Kidney capillary endothelial cell (primary cell): ENCODE results near the gene SZRD1.

ENCODE experiments used
- DNase-seq: peaks from one replicate; pipeline ENCODE4 v3.0.0-alpha.2; 2018; ENCODE audit warnings: low spot score

The SZRD1 gene

GRCh38 chr1:16440131-16440469 lies 73.1 kb downstream of the SZRD1 start:
- no peak for DNase-seq

DNA sequence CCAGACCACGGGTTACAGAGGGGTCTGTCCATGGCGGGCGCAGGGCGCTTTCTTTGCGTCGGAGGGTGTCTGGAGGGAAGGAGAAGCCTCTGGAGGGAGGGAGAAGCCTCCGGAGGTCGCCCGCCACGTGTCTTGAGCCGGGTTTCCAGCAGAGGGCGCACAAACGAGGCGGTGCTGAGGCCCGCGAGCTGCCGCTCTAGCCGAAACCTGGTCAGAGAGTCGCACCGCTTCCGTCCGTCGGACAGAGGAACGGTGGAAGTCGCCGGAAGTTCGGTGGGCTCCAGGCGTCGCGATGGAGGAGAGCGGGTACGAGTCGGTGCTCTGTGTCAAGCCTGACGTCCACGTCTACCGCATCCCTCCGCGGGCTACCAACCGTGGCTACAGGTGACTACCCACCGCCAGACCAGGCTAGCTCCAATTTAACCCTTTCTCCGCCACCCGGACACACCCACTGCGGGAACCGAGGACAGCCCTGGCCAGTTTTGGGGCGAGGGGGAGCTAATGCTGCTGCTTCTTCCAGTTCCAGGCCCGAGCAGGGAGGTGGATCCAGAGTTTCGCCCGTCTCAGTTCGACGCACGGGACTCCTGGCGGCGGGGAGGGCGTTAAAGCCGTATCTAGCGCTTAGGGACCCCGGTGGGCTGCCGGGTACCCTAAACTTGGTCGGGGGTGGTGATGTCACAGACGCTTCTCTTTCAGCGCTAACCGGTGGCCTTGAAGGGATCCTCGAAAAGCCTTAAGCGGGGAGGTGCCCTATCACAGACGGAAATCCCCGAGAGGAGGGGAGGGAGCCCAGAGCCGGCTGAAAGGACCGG lies 73.6 kb downstream of the SZRD1 start, which contains the start of gene NECAP2:
Gene NECAP2, plus strand, starts transcription at position 255 of the 812 bp plus-strand sequence. Its CDS starts 38 bp downstream, at position 293.
- DNase-seq, result peak; percentile 93

DNA sequence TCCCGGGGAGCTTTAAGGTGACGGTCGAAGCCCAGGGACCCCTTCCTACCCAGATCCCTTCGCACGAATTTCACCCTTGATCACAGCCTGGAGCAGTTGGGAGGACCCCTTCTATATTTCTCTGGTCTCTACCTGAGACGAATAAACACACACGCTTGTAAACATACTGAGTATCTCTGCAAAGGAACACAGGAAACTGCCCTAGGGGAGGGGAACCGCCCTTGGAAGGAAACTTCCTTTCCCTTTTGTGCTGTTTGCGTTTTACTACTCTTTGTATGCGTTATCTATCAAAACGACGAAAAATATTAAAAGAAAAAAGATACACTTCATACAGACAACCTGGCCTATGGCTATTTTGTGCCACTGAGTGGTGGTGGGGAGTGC lies 74.2 kb downstream of the SZRD1 start:
- peak; percentile 40 for DNase-seq

- DNase-seq, result no peak
Measured at GRCh38 chr1:16442265-16442664, 75.2 kb downstream of the SZRD1 start.

DNA sequence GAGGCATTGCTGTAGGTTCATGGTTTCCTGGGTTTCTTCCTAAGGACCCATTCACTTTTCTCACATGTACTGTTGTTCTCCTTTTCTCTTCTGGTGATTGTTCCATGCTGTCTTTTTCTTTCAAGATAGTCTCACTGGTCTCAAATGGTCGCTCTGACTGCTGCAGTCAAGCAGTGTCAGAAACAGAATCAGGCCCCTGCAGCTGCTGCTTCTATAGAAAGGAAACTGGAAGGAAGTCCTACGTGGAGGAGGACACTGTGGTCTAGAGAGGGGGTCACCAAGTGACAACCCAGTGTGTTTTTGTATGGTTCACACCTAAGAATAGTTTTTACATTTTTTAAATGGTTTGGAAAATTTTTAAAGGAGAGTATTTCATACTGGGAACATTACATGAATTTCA lies 75.9 kb downstream of the SZRD1 start:
- no peak for DNase-seq

- DNase-seq, result no peak
Measured at GRCh38 chr1:16443975-16444770, 77.1 kb downstream of the SZRD1 start.

GRCh38 chr1:16445052-16445451 lies 78.0 kb downstream of the SZRD1 start:
- no peak for DNase-seq

DNA sequence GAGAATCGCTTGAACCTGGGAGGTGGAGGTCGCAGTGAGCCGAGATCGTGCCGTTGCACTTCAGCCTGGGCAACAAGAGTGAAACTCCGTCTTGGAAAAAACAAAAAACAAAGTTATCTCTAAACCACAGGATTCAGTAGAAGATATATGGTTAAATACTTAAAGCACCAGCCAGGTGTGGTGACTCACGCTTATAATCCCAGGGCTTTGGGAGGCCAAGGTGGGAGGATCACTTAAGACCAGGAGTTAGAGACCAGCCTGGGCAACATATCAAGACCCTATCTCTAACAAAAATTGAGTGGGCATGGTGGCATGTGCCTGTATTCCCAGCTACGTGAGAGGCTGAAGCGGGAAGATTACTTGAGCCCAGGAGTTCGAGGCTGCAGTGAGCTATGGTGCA lies 79.1 kb downstream of the SZRD1 start:
- no peak for DNase-seq

DNA sequence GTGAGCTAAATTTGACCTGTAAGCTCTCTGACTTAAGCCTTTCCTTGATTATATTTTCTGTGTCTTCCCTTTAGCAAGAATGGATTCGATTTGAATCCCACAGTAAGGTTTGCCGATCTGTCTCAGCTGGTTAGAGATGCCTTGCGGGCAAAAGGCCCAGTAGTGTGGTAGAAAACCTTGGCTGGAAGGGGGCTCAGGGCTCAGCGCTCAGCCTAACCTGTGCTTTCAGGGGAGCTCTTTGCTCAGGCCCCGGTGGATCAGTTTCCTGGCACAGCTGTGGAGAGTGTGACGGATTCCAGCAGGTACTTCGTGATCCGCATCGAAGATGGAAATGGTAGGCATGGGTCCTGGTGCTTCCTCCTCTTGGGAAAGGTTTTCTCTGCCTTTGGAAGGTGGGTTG lies 80.6 kb downstream of the SZRD1 start:
- no peak for DNase-seq
